A673 (cell line): ENCODE measurements around the gene MDP1.

ENCODE experiments used
- EZH2 ChIP-seq: fragments of 200-600 bp; sonication (generic); IDR thresholded peaks from 2 replicates; pipeline ENCODE4 v1.6.1; 2017; ENCODE audit warnings: borderline replicate concordance, low read depth, mild to moderate bottlenecking, mixed read lengths, antibody characterized with exemption, low read length; ENCODE audit not compliant: poor library complexity, severe bottlenecking
- TF ChIP-seq, protein P1 (sequence below): fragments of 300-800, 200-600 bp; sonication (generic); conservative IDR thresholded peaks from 2 replicates; pipeline ENCODE4 v1.5.1; 2017; ENCODE audit warnings: low read depth, mild to moderate bottlenecking, antibody characterized with exemption, low read length, moderate library complexity, mixed read lengths

DNA sequence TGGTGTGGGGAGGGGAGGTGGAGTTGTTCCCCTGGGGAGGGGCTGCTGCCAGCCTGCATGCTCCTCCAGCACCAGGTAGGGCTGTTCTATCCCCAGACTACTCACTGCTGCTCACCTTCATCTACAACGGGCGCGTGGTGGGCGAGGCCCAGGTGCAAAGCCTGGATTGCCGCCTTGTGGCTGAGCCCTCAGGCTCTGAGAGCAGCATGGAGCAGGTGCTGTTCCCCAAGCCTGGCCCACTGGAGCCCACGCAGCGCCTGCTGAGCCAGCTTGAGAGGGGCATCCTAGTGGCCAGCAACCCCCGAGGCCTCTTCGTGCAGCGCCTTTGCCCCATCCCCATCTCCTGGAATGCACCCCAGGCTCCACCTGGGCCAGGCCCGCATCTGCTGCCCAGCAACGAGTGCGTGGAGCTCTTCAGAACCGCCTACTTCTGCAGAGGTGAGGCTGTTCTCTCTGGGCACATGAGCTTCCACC is 51.3 kb downstream of the MDP1 start:
- TF ChIP-seq EZH2, result no peak
- TF ChIP-seq, protein P1, sequence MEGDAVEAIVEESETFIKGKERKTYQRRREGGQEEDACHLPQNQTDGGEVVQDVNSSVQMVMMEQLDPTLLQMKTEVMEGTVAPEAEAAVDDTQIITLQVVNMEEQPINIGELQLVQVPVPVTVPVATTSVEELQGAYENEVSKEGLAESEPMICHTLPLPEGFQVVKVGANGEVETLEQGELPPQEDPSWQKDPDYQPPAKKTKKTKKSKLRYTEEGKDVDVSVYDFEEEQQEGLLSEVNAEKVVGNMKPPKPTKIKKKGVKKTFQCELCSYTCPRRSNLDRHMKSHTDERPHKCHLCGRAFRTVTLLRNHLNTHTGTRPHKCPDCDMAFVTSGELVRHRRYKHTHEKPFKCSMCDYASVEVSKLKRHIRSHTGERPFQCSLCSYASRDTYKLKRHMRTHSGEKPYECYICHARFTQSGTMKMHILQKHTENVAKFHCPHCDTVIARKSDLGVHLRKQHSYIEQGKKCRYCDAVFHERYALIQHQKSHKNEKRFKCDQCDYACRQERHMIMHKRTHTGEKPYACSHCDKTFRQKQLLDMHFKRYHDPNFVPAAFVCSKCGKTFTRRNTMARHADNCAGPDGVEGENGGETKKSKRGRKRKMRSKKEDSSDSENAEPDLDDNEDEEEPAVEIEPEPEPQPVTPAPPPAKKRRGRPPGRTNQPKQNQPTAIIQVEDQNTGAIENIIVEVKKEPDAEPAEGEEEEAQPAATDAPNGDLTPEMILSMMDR, result no peak
